Activated T-helper 17 cell treated with anti-CD3 and anti-CD28 coated beads, Interleukin-2, amount 50 U/mL, for 72 hours (primary cell): ENCODE measurements around the gene MELTF. TPM values are rescaled to one million over a fixed set of nuclear protein-coding genes. Genes with fewer than 3 reads are reported as not detected.

Experiments used
- ATAC-seq: fragments of 150-1000 bp; cut with Tn5 transposase; replicated peaks from 2 replicates; pipeline ENCODE4 v1.10.0; 2021; ENCODE audit warnings: mild to moderate bottlenecking, moderate library complexity
- H3K27ac Mint-ChIP-seq: one replicate; pipeline ENCODE4 v1.8.0; 2022; ENCODE audit warnings: mixed read lengths
- H3K27me3 Mint-ChIP-seq: one replicate; pipeline ENCODE4 v1.8.0; 2022; ENCODE audit warnings: mixed read lengths
- H3K36me3 Mint-ChIP-seq: one replicate; pipeline ENCODE4 v1.8.0; 2022; ENCODE audit warnings: low read depth, mild to moderate bottlenecking, mixed read lengths
- H3K4me1 Mint-ChIP-seq: one replicate; pipeline ENCODE4 v1.8.0; 2022; ENCODE audit warnings: mixed read lengths
- H3K4me3 Mint-ChIP-seq: one replicate; pipeline ENCODE4 v1.8.0; 2022; ENCODE audit warnings: mild to moderate bottlenecking, mixed read lengths
- H3K9me3 Mint-ChIP-seq: one replicate; pipeline ENCODE4 v1.8.0; 2022; ENCODE audit warnings: mixed read lengths
- total RNA-seq, 2 donors: library from RNA; stranded (reverse); gene quantifications; one replicate each; pipeline ENCODE4 v1.2.3, GENCODE V29; 2022

MELTF gene
- total RNA-seq, 2 donors from 2014 or later = 6.0 to 9.7 TPM

DNA sequence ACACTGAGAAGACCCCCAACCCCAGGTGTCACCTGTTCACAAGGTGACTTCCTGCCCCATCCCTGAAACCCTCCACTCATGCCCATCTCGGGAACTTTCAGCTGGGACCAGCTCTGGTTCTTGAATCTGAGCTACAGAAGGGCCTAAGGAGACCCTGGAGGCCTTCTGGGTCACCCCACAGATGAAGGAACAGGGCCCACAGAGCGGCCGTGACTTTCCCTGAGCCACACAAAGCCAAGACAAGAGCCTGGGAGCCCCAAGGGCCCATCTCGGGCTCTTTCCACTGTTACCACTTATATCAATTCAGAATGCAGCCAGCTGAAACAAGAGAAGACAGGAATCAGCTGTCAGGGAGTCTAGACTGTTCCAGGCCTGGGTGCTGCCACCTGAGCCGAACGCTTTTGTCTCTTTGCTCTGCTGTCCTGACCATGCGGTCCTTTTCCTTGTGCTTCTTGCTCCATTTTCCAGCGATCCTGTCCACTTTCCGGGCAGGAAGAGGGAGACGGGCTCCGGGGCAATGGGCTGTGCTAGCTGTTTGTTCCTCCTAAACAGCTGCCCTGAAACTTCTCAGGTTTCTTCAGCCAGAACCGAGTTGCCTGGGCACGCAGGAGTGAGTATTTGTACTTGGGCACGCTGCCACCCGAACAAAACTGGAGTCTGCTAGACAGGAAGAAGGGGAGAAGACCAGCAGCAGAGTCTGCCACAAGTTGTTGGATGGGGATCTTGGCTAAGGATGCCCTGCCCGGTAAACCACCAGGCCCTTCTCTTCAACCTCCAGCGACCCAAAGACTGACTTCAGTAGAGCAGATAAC is 33.0 kb downstream of the MELTF start:
- Mint-ChIP-seq H3K4me3 (no peak overlapping the region), H3K36me3 (no peaks in the 10 kb centered on the region), H3K27me3 (no peaks in the 10 kb centered on the region), H3K9me3 (no peaks in the 10 kb centered on the region), H3K4me1 (no peaks in the 10 kb centered on the region), H3K27ac (no peak overlapping the region)
- ATAC-seq = no peak

DNA sequence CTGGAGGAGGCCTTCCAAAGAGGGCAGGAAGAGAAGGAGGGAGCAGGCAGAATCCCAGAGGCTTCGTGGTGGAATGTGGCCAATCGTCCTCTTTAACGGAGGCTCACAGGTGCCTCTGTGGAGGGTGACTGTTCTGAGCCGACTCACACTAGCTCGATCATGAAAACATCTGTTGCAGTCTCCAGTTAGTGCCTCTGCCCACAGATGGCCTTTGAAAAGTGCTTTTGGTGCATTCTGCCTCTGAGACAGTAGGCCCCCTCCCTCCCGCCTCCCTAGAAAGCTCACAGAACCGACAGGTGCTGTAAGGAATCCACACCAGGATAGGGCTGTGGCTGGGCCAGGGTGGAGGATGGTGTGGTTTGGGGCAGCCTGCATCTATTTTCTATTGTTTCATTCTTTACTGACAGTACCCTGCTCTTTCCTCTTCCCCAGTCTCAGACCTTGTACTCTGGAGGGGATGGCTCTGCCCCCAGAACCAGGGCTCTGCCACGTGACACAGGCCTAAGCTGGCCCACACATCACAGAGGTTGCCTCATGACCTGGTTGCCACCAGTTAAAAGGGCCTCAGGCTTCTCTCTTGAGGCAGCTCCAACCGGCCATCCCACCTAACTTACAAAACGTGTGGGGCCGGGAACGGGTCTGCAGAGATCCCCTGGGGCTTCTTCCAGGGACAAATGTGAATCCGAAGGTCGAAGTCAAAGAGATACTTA is 33.8 kb downstream of the MELTF start:
- Mint-ChIP-seq H3K36me3 (no peaks in the 10 kb centered on the region), H3K9me3 (no peaks in the 10 kb centered on the region), H3K27ac (no peak overlapping the region), H3K4me3 (no peak overlapping the region), H3K27me3 (no peaks in the 10 kb centered on the region), H3K4me1 (no peaks in the 10 kb centered on the region)
- no peak for ATAC-seq

DNA sequence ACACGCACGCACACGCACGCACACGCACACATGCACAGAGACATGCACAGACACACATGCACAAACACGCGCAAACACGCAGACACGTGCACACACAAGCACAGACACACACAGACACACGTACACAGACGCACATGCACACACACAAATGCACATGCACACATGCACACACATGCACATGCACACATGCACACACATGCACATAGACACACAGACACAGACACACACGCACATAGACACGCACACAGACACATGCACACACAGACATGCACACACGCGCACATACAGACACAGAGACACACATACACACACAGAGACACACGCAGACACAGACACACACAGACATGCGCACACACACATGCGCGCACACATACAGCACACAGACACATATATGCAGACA is 34.6 kb downstream of the MELTF start:
- Mint-ChIP-seq H3K36me3 (no peaks in the 10 kb centered on the region), H3K27me3 (no peaks in the 10 kb centered on the region), H3K9me3 (no peaks in the 10 kb centered on the region), H3K4me1 (no peaks in the 10 kb centered on the region), H3K27ac (no peak overlapping the region), H3K4me3 (no peak overlapping the region)
- no peak for ATAC-seq

DNA sequence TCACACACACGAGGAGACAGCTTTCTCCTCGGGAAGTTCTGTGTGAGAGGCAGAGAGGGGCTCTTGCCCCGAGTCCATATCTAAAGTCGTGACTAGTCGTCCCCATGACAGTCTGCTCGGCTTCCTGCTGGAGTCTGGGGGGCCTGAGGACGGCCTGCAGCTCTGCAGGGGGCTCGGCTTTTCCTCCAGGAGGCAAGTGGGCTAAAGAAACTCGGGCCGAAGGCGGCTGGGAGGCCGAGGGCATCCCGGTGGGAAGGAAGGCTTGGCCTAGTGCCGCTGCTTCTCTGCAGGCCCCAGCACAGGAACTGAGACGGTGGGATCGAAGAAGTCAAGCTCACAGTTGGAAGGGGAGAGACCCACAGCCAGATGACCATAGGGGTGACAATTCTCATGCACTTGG is 35.6 kb downstream of the MELTF start:
- Mint-ChIP-seq H3K9me3 (no peaks in the 10 kb centered on the region), H3K4me3 (no peak overlapping the region), H3K36me3 (no peaks in the 10 kb centered on the region), H3K27ac (no peak overlapping the region), H3K4me1 (no peaks in the 10 kb centered on the region), H3K27me3 (no peaks in the 10 kb centered on the region)
- no peak for ATAC-seq

DNA sequence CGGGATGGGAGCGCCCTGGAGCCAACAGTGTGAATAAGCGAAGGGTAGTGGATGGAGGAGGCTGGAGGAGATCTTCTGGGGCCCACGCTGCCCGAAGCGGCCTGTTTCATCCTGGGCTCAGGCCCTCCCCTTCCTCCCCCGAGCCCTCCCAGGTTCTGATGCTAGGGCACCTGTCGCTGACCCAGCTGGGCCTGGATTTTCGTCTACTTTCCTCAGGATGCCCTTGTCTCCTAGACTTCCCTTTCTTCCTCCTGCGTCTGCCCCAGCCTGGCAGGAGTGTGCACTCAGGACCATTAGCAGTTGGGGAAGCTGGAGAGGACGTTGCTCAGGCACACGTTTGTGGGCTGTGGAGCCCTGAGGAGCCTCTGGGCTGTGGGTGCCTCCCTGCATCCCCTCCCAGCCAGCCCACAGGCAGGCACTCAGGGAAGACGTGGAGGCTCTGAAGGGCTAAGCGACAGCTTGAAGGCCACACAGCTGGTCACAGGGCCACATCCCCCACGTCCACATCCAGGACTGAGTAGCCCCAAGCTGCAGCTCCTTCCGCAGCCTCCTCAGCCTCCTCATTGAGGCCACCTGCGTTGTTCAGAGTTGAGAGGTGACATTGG is 37.1 kb downstream of the MELTF start:
- Mint-ChIP-seq H3K36me3 (no peaks in the 10 kb centered on the region), H3K4me3 (no peak overlapping the region), H3K4me1 (peaks cover 2% of the 10 kb centered on the region), H3K9me3 (no peaks in the 10 kb centered on the region), H3K27ac (no peak overlapping the region), H3K27me3 (no peaks in the 10 kb centered on the region)
- no peak for ATAC-seq

DNA sequence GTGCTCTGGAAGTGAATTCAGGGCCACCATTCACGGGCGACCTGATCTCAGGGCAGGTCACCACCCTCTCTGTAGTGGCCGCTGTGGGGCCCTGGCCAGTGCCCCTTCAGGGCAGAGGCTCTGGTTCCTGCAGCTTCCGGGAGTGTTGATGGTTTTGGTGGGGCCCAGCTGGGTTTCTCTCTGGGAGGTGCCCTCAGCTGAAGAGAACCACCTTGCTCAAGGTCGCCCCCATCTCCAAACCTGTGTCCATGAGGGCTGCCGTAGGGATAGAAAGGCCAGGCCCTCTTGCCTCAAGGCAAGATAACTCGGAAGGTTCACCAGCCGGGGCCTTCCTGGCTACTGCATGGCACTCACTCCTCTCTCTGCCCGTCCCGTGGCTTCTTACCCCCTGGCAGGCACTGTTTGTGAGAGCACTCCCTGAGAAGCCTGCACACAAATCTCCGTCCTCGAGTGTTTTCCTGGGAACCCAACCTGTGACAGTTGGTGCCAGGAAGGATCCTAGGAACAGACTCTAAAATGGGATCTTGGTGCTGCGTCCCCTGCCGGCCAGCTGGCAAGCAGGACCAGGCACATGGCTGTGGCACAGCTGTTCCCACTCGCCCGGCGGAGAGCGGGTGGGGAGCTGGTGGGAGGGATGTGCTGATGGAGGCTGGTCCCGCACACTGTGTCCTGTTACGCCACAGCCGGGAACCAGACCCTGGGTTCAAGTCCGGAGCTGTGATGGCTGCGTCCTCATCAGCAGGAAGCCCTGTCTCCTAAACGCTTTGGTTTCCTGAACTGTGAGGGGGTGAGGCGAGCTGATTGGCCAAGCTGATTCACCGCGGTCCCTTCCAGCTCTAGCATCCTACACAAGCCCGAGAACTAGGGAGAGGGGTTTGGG is 37.8 kb downstream of the MELTF start:
- ATAC-seq = no peak
- Mint-ChIP-seq H3K4me3 (no peak overlapping the region), H3K4me1 (peaks cover 4% of the 10 kb centered on the region), H3K27ac (no peak overlapping the region), H3K9me3 (no peaks in the 10 kb centered on the region), H3K27me3 (no peaks in the 10 kb centered on the region), H3K36me3 (no peaks in the 10 kb centered on the region)

DNA sequence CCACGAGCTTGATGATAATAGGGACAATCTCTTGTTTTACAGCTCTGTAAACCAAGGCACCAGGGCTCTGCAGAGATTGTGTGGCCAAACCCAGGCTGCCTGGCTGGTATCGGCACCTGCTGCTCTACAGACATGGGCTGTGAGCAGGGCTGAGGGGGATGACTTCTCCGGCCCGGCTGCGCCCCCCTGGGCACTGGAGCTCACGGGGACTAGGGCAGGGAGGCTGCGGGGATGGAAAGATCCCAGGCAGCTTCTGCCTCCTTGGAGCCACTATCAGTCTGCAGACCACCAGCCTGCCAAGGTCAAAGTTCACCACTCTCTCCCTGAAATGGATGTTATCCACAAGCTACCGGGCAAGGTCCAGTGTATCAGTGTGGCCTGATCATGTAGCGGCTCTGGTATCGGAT is 39.0 kb downstream of the MELTF start:
- ATAC-seq = no peak
- H3K4me3 Mint-ChIP-seq = no peak overlapping the region
- H3K27me3 Mint-ChIP-seq = no peaks in the 10 kb centered on the region
- H3K27ac Mint-ChIP-seq = no peak overlapping the region
- no peaks in the 10 kb centered on the region for H3K9me3 Mint-ChIP-seq
- H3K36me3 Mint-ChIP-seq = no peaks in the 10 kb centered on the region
- H3K4me1 Mint-ChIP-seq = peaks cover 4% of the 10 kb centered on the region

DNA sequence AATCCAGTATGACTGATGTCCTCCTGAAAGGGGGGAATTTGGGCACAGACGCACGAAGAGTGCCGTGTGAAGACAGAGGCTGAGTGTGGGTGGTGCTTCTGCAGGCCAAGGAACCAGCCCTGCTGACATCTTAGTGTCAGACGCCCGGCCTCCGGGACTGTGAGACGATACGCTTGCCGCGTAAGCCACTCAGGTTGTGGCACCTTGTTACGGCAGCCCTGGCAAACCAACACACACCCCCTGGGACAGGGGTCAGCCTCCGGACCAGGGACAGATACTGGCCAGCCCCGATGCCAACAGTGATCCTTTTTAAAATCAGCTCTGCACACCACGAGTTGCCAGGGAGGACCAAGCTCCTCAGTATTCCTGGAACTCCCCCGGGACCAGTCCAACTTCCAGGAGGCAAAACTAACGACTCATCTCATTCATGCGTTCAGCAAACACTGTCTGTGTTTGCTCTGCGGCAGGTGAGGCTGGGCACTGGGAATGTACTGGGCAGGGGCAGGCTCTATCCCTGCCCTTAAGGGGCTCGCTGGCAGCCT is 39.8 kb downstream of the MELTF start:
- no peaks in the 10 kb centered on the region for H3K9me3 Mint-ChIP-seq

DNA sequence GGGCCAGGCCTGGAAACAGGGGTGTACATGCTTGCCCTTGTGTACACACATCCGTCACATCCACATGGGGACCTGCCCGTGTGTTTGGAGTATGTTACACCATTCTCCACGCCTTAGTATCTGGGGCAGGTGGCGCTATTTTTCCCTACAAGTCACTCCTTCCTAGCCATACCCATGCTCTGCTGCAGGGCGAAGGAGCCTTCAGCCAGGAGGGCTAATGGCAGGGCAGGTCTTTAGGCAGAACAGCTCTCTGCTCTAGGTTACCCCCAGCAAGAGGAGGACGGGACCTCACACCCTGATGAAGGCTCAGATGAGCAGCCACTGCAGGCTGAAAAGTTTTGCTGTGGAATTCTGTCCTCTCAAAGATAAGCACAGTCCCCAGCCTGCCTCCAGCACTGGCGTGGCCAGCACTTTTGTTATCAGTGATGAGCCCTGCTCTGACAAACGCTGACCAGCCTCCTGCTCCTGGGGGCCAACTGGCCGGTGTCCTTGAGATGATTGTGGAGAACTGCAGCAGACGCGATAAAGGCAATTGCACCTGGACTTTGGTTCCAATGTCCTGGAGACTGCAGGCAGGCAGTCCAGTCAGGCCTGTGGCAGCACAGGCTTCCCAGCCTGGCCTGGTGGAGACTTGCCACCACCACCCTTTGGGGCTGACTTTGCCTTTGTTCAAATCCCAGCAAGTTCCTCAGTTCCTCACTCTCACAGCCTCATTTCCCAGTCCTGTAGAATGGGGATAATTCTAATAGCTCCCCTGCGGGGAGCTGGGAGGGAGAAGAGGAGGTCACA is 41.2 kb downstream of the MELTF start:
- Mint-ChIP-seq H3K4me3 (no peak overlapping the region), H3K4me1 (peaks cover 4% of the 10 kb centered on the region), H3K36me3 (no peaks in the 10 kb centered on the region), H3K9me3 (peaks cover under 1% of the 10 kb centered on the region), H3K27me3 (peaks cover 9% of the 10 kb centered on the region), H3K27ac (no peak overlapping the region)
- ATAC-seq = no peak

More for the DNA sequence above, 39.8 kb downstream of the MELTF start:
- Mint-ChIP-seq H3K27ac (no peak overlapping the region), H3K27me3 (peaks cover 4% of the 10 kb centered on the region), H3K4me3 (no peak overlapping the region), H3K4me1 (peaks cover 4% of the 10 kb centered on the region), H3K36me3 (no peaks in the 10 kb centered on the region)
- no peak for ATAC-seq

DNA sequence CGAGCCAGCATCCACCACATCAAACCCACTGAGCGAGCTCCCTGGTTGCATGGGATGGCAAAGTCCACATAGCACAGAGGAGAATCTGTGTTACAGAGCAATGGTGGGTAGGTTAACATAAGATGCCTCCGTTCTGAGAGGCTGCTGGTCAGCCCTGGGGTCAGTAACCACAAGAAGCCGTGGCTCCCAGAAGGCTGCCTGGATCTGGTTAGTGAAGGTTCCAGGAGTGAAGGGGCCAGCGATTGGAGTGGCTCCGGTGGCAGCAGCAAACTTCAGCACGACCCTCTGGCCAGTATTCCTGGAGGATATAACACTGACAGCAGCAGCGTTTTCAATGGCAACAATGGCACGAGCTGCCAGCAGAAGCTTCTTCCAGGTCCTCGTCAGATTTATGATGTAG is 42.6 kb downstream of the MELTF start:
- H3K9me3 Mint-ChIP-seq = peaks cover 4% of the 10 kb centered on the region

DNA sequence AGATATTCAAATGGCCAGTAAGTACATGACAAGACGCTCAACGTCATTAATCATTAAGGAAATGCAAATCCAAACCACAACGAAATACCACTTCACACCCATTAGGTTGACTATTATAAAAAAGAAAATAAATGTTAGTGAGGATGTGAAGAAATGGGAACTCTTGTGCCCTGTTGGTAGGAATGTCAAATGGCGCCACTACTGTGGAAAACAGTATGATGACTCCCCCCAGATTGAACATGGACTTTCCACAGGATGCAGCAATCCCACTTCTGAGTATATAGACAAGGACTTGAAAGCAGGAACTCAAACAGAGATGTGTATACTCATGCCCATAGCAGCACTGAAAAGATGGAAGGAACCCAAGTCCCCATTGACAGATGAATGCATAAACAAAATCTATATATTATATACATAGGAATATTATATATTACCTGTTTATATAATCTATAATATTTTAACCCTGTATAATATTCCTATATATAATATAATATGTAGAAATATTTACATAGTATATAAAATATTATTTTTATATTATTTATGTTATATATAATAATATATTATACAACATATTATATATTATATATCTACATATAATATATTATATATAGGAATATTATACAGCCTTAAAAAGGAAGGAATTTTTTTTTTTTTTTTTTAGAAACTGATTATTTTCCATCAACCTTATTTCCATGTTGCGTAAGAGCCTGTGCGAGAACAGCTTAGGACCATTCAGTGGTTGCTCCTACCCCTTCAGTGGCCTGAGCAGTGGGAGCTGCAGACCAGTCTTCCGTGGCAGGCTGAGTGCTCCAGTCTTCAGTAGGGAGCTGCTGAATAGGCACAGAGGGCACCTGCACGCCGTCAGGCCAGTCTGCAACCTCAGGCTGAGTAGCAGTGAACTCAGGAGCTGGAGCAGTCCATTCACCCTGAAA is 43.4 kb downstream of the MELTF start:
- peaks cover 13% of the 10 kb centered on the region for H3K27me3 Mint-ChIP-seq
- H3K36me3 Mint-ChIP-seq = no peaks in the 10 kb centered on the region
- no peak for ATAC-seq
- H3K4me3 Mint-ChIP-seq = no peak overlapping the region
- no peak overlapping the region for H3K27ac Mint-ChIP-seq
- peaks cover 4% of the 10 kb centered on the region for H3K4me1 Mint-ChIP-seq
- peaks cover 4% of the 10 kb centered on the region for H3K9me3 Mint-ChIP-seq

More for the DNA sequence above, 42.6 kb downstream of the MELTF start:
- Mint-ChIP-seq H3K4me3 (no peak overlapping the region), H3K27ac (no peak overlapping the region), H3K27me3 (peaks cover 9% of the 10 kb centered on the region), H3K36me3 (no peaks in the 10 kb centered on the region), H3K4me1 (peaks cover 4% of the 10 kb centered on the region)
- ATAC-seq = no peak

DNA sequence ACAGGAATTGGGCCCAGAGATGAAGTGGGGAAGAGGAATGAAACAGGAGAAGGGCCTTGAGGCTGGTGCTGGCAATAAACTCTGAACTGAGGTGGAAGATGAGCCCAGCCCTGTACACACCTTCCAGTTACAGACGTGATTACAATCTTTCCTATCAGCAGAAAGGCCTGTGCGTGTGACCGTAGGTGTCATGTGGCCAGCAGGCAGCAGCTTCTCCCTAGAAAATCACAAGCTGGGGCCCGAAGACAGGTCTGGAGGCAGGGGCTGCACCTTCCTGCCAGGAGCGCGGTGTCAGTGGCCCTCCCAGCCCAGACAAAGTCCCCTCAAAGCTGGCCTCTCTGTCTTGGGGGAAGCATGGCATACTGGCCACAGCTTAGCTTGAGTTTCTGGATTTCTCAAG is 44.3 kb downstream of the MELTF start:
- Mint-ChIP-seq H3K27ac (no peak overlapping the region), H3K36me3 (no peaks in the 10 kb centered on the region), H3K4me3 (no peak overlapping the region), H3K9me3 (peaks cover 4% of the 10 kb centered on the region), H3K27me3 (peaks cover 17% of the 10 kb centered on the region), H3K4me1 (peaks cover 4% of the 10 kb centered on the region)
- ATAC-seq = no peak

DNA sequence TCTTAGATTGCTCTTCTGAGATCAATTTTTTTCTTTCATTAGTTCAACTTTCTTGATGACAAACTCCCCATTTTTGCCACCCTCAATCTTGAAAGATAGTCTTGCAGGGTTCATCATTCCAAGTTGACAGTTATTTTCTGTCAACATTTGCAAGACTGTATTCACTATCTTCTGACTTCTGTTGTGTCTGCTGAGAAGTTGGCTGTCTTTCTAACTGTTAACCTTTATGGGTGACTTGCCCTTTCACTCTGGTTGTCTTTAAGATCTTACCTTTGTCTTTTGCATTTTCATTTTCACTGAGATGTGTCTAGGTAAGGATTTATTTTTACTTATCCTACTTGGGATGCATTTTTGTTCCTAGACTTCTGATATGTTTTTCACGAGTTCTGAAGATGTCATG is 46.4 kb downstream of the MELTF start:
- no peak overlapping the region for H3K27ac Mint-ChIP-seq
- no peak overlapping the region for H3K4me3 Mint-ChIP-seq
- peaks cover 4% of the 10 kb centered on the region for H3K9me3 Mint-ChIP-seq
- ATAC-seq = no peak
- peaks cover 17% of the 10 kb centered on the region for H3K27me3 Mint-ChIP-seq
- no peaks in the 10 kb centered on the region for H3K36me3 Mint-ChIP-seq
- peaks cover 4% of the 10 kb centered on the region for H3K4me1 Mint-ChIP-seq
